MV-4-11 (cell line): ENCODE results near the gene LRRC9.
A peak's percentile ranks its signal among the peaks of the same experiment; 100 is the strongest.
"Not testable (repeated sequence)": the region's sequence is repeated elsewhere in the genome, so short reads cannot be mapped to it uniquely, and the experiment has no call there.

ENCODE experiments used
- DNase-seq: peaks from one replicate; lab custom pipeline; 2025; lab: John Stamatoyannopoulos, UW

The LRRC9 gene

GRCh38 chr14:60064491-60065072 is 144.6 kb downstream of the LRRC9 start:
- peak; percentile 44 for DNase-seq

GRCh38 chr14:60067882-60068281 is 147.9 kb downstream of the LRRC9 start:
- no peak for DNase-seq

GRCh38 chr14:60079723-60080122 is 159.8 kb downstream of the LRRC9 start:
- DNase-seq: no peak

- peak; percentile 39 for DNase-seq
These were observed 165.1 kb downstream of the LRRC9 start for GRCh38 chr14:60085085-60085484.

GRCh38 chr14:60085693-60086092 is 165.7 kb downstream of the LRRC9 start:
- no peak for DNase-seq

- no peak for DNase-seq
These were observed 167.7 kb downstream of the LRRC9 start for GRCh38 chr14:60087668-60088067.

- DNase-seq: peak; percentile 21
These were observed 169.3 kb downstream of the LRRC9 start for GRCh38 chr14:60089221-60089620.

- DNase-seq: peak; percentile 8
These were observed 171.0 kb downstream of the LRRC9 start for GRCh38 chr14:60090864-60091519.

- peak; percentile 98 for DNase-seq
These were observed 171.9 kb downstream of the LRRC9 start, which contains the start of gene PCNX4 for GRCh38 chr14:60091550-60092525. TSS of gene PCNX4 (plus strand) at chr14:60091923. CDS start at chr14:60107639, 15,716 bp downstream.

GRCh38 chr14:60092526-60092920 is 172.6 kb downstream of the LRRC9 start:
- peak; percentile 27 for DNase-seq

- no peak for DNase-seq
These were observed 173.1 kb downstream of the LRRC9 start for GRCh38 chr14:60093080-60093479.

GRCh38 chr14:60093606-60094005 is 173.7 kb downstream of the LRRC9 start:
- DNase-seq: peak; percentile 23

- DNase-seq: no peak
These were observed 174.5 kb downstream of the LRRC9 start for GRCh38 chr14:60094306-60094897.

GRCh38 chr14:60095231-60095630 is 175.3 kb downstream of the LRRC9 start:
- DNase-seq: no peak

- no peak for DNase-seq
These were observed 176.0 kb downstream of the LRRC9 start for GRCh38 chr14:60095781-60096450.

- DNase-seq: no peak
These were observed 178.0 kb downstream of the LRRC9 start for GRCh38 chr14:60097974-60098373.

GRCh38 chr14:60099855-60100254 is 179.9 kb downstream of the LRRC9 start:
- not testable (repeated sequence) for DNase-seq

GRCh38 chr14:60101786-60102185 is 181.8 kb downstream of the LRRC9 start:
- no peak for DNase-seq

GRCh38 chr14:60102389-60102788 is 182.4 kb downstream of the LRRC9 start:
- peak; percentile 61 for DNase-seq

GRCh38 chr14:60106339-60106738 is 186.4 kb downstream of the LRRC9 start:
- DNase-seq: peak; percentile 41

- DNase-seq: no peak
These were observed 187.5 kb downstream of the LRRC9 start for GRCh38 chr14:60107477-60107876.

GRCh38 chr14:60111732-60112131 is 191.8 kb downstream of the LRRC9 start:
- no peak for DNase-seq
